Smooth muscle cell (in vitro differentiated cells): Measurements from ENCODE around the gene PEX26. TPM values are rescaled to one million over a fixed set of nuclear protein-coding genes. Genes with fewer than 3 reads are reported as not detected.

Source experiments
- DNase-seq: peaks from one replicate; lab custom pipeline; 2025; ENCODE audit not compliant: unreplicated experiment; lab: John Stamatoyannopoulos, UW
- H2AFZ ChIP-seq: fragments of 200-600 bp; sonication (generic); 2 replicates; pipeline ENCODE4 v1.6.0; 2016; ENCODE audit warnings: antibody characterized with exemption, low read depth, mild to moderate bottlenecking
- H3F3A ChIP-seq: fragments of 200-600 bp; sonication (generic); 2 replicates; pipeline ENCODE4 v1.6.0; 2017; ENCODE audit warnings: antibody characterized with exemption, low read depth
- H3K27ac ChIP-seq: fragments of 200-600 bp; sonication (generic); 2 replicates; pipeline ENCODE4 v1.5.1; 2016; ENCODE audit warnings: low read depth, mild to moderate bottlenecking
- H3K27me3 ChIP-seq: fragments of 200-600 bp; sonication (generic); 2 replicates; pipeline ENCODE4 v1.6.1; 2016; ENCODE audit warnings: low read depth, mild to moderate bottlenecking
- H3K36me3 ChIP-seq: fragments of 200-600 bp; sonication (generic); 2 replicates; pipeline ENCODE4 v1.5.1; 2016; ENCODE audit warnings: low read depth
- H3K4me1 ChIP-seq: fragments of 200-600 bp; sonication (generic); 2 replicates; pipeline ENCODE4 v1.5.1; 2016; ENCODE audit warnings: low read depth
- H3K4me2 ChIP-seq: fragments of 200-600 bp; sonication (generic); 2 replicates; pipeline ENCODE4 v1.6.0; 2016; ENCODE audit warnings: mild to moderate bottlenecking
- H3K4me3 ChIP-seq: fragments of 200-600 bp; sonication (generic); 2 replicates; pipeline ENCODE4 v1.5.1; 2016; ENCODE audit warnings: mild to moderate bottlenecking
- H3K79me2 ChIP-seq: fragments of 200-600 bp; sonication (generic); 2 replicates; pipeline ENCODE4 v1.6.0; 2016; ENCODE audit warnings: low read depth, mild to moderate bottlenecking
- H3K9ac ChIP-seq: fragments of 200-600 bp; sonication (generic); 2 replicates; pipeline ENCODE4 v1.6.0; 2016; ENCODE audit warnings: low read depth
- H3K9me3 ChIP-seq: fragments of 200-600 bp; sonication (generic); replicated peaks from 2 replicates; pipeline ENCODE4 v1.5.1; 2016; ENCODE audit warnings: low read depth
- H4K20me1 ChIP-seq: fragments of 200-600 bp; sonication (generic); 2 replicates; pipeline ENCODE4 v1.6.0; 2016; ENCODE audit warnings: low read depth
- WGBS: methylation state at CpG from one replicate; pipeline ENCODE4 v1.1.7; 2016; ENCODE audit warnings: low lambda C conversion rate; 5-methylcytosine and 5-hydroxymethylcytosine counted together
- polyA plus RNA-seq: library from polyadenylated mRNA; unstranded; fragments of >200 nt; fragmentation: Nextera tagmentation; extraction: Ambion mirVana; gene quantifications from 2 replicates; pipeline ENCODE4 v1.2.1, GENCODE V29; 2016
- total RNA-seq: library from RNA; depleted of rRNA; stranded (reverse); fragments of >200 nt; gene quantifications from 2 replicates; pipeline ENCODE4 v1.2.3, GENCODE V29; 2014
- TF ChIP-seq, protein P1 (sequence below): fragments of 200-600 bp; sonication (generic); IDR thresholded peaks from 2 replicates; pipeline ENCODE4 v1.5.1; 2017; ENCODE audit warnings: borderline replicate concordance, mild to moderate bottlenecking, antibody characterized with exemption; ENCODE audit not compliant: insufficient read depth, poor library complexity, severe bottlenecking

PEX26 gene
- total and polyA plus RNA-seq, 2 experiments from 2014 or later: 4.3 to 15.3 TPM

DNA sequence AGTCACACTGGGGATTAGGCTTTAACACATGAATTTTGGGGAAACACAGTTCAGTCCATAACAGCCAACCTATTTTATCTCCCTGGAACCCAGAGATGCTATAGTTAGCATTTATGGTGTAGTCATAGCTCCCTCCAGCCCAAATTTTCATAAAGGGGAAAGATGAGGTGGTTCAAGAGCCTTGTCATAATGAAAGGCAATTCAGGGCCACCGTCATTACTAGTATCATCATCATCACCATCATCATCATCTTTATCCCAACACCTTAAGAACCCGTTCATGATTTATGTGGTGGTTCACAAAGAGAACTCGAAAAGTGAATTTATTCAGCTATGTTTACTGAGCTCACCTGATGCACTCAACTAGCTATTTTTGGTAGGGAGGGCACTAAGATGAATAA lies 30.4 kb downstream of the PEX26 start:
- no peaks in the 10 kb centered on the region for H3K36me3 ChIP-seq
- no peaks in the 10 kb centered on the region for H3F3A ChIP-seq
- H3K4me2 ChIP-seq: no peak overlapping the region
- no peaks in the 10 kb centered on the region for H3K79me2 ChIP-seq
- no peak overlapping the region for H3K4me3 ChIP-seq
- peaks cover 4% of the 10 kb centered on the region for H3K4me1 ChIP-seq
- 93% methylated on average over 3 of the region's 3 CpGs for WGBS
- H3K9ac ChIP-seq: no peak overlapping the region
- H4K20me1 ChIP-seq: peaks cover 4% of the 10 kb centered on the region
- no peaks in the 10 kb centered on the region for H3K9me3 ChIP-seq
- TF ChIP-seq, protein P1, sequence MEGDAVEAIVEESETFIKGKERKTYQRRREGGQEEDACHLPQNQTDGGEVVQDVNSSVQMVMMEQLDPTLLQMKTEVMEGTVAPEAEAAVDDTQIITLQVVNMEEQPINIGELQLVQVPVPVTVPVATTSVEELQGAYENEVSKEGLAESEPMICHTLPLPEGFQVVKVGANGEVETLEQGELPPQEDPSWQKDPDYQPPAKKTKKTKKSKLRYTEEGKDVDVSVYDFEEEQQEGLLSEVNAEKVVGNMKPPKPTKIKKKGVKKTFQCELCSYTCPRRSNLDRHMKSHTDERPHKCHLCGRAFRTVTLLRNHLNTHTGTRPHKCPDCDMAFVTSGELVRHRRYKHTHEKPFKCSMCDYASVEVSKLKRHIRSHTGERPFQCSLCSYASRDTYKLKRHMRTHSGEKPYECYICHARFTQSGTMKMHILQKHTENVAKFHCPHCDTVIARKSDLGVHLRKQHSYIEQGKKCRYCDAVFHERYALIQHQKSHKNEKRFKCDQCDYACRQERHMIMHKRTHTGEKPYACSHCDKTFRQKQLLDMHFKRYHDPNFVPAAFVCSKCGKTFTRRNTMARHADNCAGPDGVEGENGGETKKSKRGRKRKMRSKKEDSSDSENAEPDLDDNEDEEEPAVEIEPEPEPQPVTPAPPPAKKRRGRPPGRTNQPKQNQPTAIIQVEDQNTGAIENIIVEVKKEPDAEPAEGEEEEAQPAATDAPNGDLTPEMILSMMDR: no peak
- peaks cover 43% of the 10 kb centered on the region for H3K27me3 ChIP-seq
- no peak overlapping the region for H3K27ac ChIP-seq
- no peak overlapping the region for H2AFZ ChIP-seq
- DNase-seq: no peak

DNA sequence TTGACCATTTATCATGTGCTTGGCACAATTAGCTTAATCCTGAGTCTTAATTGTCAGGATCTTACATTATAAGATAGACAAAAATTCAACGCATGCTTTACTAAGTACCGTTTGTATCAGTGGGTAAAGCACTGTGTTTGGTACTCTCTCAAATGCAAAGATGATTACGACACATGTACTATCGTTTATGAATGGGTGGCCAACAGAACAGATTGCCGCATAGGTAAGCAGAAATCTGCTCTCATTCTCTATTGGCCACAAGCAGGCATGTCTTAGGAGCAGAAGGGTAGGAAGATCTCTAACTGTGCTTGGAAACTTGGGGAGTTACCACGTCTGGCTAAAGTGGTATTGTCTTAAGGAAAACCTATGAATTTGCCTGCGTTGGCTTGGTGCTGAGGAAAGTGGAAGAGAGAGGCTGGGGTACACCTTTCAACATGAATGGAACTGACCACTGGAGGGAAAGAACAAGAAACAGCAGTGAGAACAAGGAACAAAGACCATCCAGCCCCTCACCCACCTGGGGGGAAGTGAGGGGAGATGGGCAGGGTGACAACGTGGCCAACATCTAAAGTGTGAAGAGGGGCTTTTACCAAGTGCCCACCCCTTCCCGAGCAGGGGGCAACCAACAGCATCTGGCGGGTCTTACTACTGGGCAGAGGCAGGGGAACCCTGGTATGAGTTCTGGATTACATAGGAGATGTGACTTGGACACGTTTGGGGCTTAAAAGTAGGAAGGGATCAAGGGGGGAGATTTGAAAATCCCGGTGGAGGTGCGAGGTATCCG lies 31.8 kb downstream of the PEX26 start:
- Histone ChIP-seq H3K4me1 (peaks cover 4% of the 10 kb centered on the region), H3K9me3 (no peaks in the 10 kb centered on the region), H3K27ac (no peak overlapping the region), H3K4me2 (peak overlapping the region; percentile 88), H3K4me3 (peak overlapping the region; percentile 49), H3K36me3 (no peaks in the 10 kb centered on the region), H3K9ac (no peak overlapping the region), H3F3A (no peaks in the 10 kb centered on the region), H3K27me3 (peaks cover 44% of the 10 kb centered on the region), H3K79me2 (no peaks in the 10 kb centered on the region), H4K20me1 (peaks cover 4% of the 10 kb centered on the region), H2AFZ (no peak overlapping the region)
- no peak for DNase-seq
- TF ChIP-seq, protein P1: no peak
- WGBS: 70% methylated on average over 14 of the region's 14 CpGs

DNA sequence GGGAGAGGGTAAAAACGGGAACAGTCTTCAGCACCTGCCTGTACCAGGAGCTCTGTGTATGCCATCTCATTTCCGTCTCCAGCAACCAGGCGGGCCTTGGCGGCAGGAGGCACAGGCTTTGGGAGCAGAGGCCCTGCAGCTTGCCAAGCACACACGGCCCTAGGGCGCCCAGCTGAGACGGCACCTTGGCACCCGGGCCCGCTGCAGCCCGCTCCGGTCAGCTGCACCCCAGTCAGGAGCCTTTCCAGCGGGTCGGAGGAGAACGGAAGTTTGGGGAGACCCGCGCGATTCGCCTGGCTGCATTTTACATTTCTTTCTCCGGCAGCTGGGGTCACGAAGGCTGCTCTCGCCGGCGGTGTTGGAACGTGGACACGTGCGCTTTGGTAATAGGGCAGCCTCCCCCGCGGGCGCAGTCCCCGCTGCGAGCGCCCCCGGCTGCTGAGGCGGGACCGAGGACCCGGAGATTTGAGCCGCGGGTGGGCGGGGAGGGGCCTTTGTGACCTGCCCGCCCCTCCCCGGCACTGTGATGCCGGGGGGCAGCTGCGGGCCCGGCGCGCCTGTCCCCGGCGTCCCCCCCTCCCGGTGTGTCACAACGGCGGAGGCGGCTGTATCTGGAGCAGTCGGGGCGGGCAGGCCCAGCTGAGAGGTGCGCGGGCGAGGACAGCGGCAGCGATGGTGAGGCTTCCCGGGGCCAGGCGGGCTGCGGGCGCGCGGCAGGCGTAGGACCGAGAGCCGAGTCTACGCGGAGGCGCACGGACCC lies 32.6 kb downstream of the PEX26 start, which contains the start of gene TUBA8:
Gene TUBA8, plus strand, starts transcription at position 616 of the 760 bp plus-strand sequence. Its CDS starts 57 bp downstream, at position 673.
- no peak within 1 kb of the TSS for H2AFZ ChIP-seq
- no peaks in the 10 kb centered on the region for H3F3A ChIP-seq
- peak within 1 kb of the TSS; percentile 88 for H3K4me2 ChIP-seq
- H3K4me1 ChIP-seq: peaks cover 4% of the 10 kb centered on the region
- no peak within 1 kb of the TSS for H3K9ac ChIP-seq
- H3K79me2 ChIP-seq: no peaks in the 10 kb centered on the region
- peaks cover 4% of the 10 kb centered on the region for H4K20me1 ChIP-seq
- H3K27me3 ChIP-seq: peaks cover 44% of the 10 kb centered on the region
- no peak within 1 kb of the TSS for H3K27ac ChIP-seq
- peak; percentile 10 for DNase-seq
- H3K9me3 ChIP-seq: no peaks in the 10 kb centered on the region
- H3K4me3 ChIP-seq: peak within 1 kb of the TSS; percentile 49
- TF ChIP-seq, protein P1: no peak
- 5% methylated on average over 62 of the region's 72 CpGs for WGBS
- H3K36me3 ChIP-seq: no peaks in the 10 kb centered on the region
